Stimulated activated CD8-positive, alpha-beta memory T cell treated with anti-CD3 and anti-CD28 coated beads, Interleukin-7, amount 100 ng/mL, for 4 hours (primary cell): Measurements from ENCODE around the gene LAMB1.
"Not testable (repeated sequence)": the region's sequence is repeated elsewhere in the genome, so short reads cannot be mapped to it uniquely, and the experiment has no call there.

Source experiments
- DNase-seq, 2 donors: peaks; one replicate each; pipeline ENCODE4 v3.0.0-alpha.2; 2020; ENCODE audit warnings: low read depth in 2 of 2

The LAMB1 gene

GRCh38 chr7:107971613-107972012 lies 31.3 kb downstream of the LAMB1 start:
- DNase-seq, result no peak

GRCh38 chr7:107971100-107971499 lies 31.9 kb downstream of the LAMB1 start:
- DNase-seq, result no peak

- no peak for DNase-seq
These were observed 33.1 kb downstream of the LAMB1 start for GRCh38 chr7:107969856-107970255.

- DNase-seq, result no peak
These were observed 34.5 kb downstream of the LAMB1 start for GRCh38 chr7:107968449-107968848.

- no peak for DNase-seq
These were observed 35.5 kb downstream of the LAMB1 start for GRCh38 chr7:107967420-107967819.

GRCh38 chr7:107966711-107967110 lies 36.2 kb downstream of the LAMB1 start:
- DNase-seq, result no peak

- DNase-seq, result no peak
These were observed 38.5 kb downstream of the LAMB1 start for GRCh38 chr7:107964510-107964909.

- no peak for DNase-seq
These were observed 40.1 kb downstream of the LAMB1 start for GRCh38 chr7:107962817-107963216.

- no peak for DNase-seq
These were observed 41.6 kb downstream of the LAMB1 start for GRCh38 chr7:107961405-107961804.

- DNase-seq, result no peak
These were observed 42.7 kb downstream of the LAMB1 start for GRCh38 chr7:107960272-107960671.

GRCh38 chr7:107959527-107959898 lies 43.4 kb downstream of the LAMB1 start:
- DNase-seq, result no peak

GRCh38 chr7:107958764-107959526 lies 44.0 kb downstream of the LAMB1 start:
- no peak for DNase-seq

GRCh38 chr7:107957436-107957835 lies 45.5 kb downstream of the LAMB1 start:
- no peak for DNase-seq

GRCh38 chr7:107956950-107957349 lies 46.0 kb downstream of the LAMB1 start:
- not testable (repeated sequence) for DNase-seq

GRCh38 chr7:107955394-107955793 lies 47.6 kb downstream of the LAMB1 start:
- no peak for DNase-seq

- no peak for DNase-seq
These were observed 49.0 kb downstream of the LAMB1 start for GRCh38 chr7:107953924-107954303.

- no peak for DNase-seq
These were observed 49.6 kb downstream of the LAMB1 start for GRCh38 chr7:107953265-107953923.

- no peak for DNase-seq
These were observed 51.1 kb downstream of the LAMB1 start for GRCh38 chr7:107951896-107952295.

- DNase-seq, result no peak
These were observed 51.7 kb downstream of the LAMB1 start for GRCh38 chr7:107951172-107951787.

GRCh38 chr7:107949443-107949935 lies 53.5 kb downstream of the LAMB1 start:
- no peak for DNase-seq

- no peak for DNase-seq
These were observed 54.1 kb downstream of the LAMB1 start for GRCh38 chr7:107948645-107949442.

- no peak for DNase-seq
These were observed 56.1 kb downstream of the LAMB1 start for GRCh38 chr7:107946881-107947280.
